HEK293 (cell line): Measurements from ENCODE around the gene RANBP10.
"Not testable (repeated sequence)": the region's sequence is repeated elsewhere in the genome, so short reads cannot be mapped to it uniquely, and the experiment has no call there.

Experiments used
- HOXD13 ChIP-seq: sonication (generic); formaldehyde crosslinking; IDR thresholded peaks from 2 replicates; pipeline ENCODE4 v1.8.0; 2022; ENCODE audit warnings: missing genetic modification reagents, borderline replicate concordance
- RBAK ChIP-seq: fragments of 450-650 bp; formaldehyde crosslinking; IDR thresholded peaks from 2 replicates; pipeline ENCODE4 v1.5.1; 2016; ENCODE audit warnings: missing biosample characterization, missing genetic modification characterization
- ZBTB20 ChIP-seq: fragments of 450-650 bp; formaldehyde crosslinking; IDR thresholded peaks from 2 replicates; pipeline ENCODE4 v1.5.1; 2016; ENCODE audit warnings: missing biosample characterization, missing genetic modification characterization
- ZFP69B ChIP-seq: fragments of 450-650 bp; formaldehyde crosslinking; IDR thresholded peaks from 2 replicates; pipeline ENCODE4 v1.5.1; 2016; ENCODE audit warnings: missing biosample characterization, missing genetic modification characterization
- ZNF10 ChIP-seq: fragments of 450-650 bp; formaldehyde crosslinking; IDR thresholded peaks from 2 replicates; pipeline ENCODE4 v1.5.1; 2017; ENCODE audit warnings: missing biosample characterization, missing genetic modification characterization
- ZNF239 ChIP-seq: fragments of 450-650 bp; formaldehyde crosslinking; IDR thresholded peaks from 2 replicates; pipeline ENCODE4 v1.5.1; 2016; ENCODE audit warnings: missing biosample characterization, missing genetic modification characterization
- ZNF24 ChIP-seq: fragments of 450-650 bp; formaldehyde crosslinking; IDR thresholded peaks from 2 replicates; pipeline ENCODE4 v1.5.1; 2016; ENCODE audit warnings: missing biosample characterization, missing genetic modification characterization
- ZNF274 ChIP-seq, 2 experiments: fragments of 200-500 bp in 1 of 2; fragments of 450-650 bp in 1 of 2; sonication (Bioruptor generic) in 1 of 2; formaldehyde crosslinking in 1 of 2; IDR thresholded peaks; 2 replicates each; pipeline versions ENCODE4 v1.5.1 to v1.6.1; 2014 to 2016; ENCODE audit warnings: borderline replicate concordance in 1 of 2, inconsistent platforms in 1 of 2, low read length in 1 of 2, missing biosample characterization in 1 of 2, missing genetic modification characterization in 1 of 2
- ZNF530 ChIP-seq: fragments of 450-650 bp; formaldehyde crosslinking; IDR thresholded peaks from 2 replicates; pipeline ENCODE4 v1.5.1; 2016; ENCODE audit warnings: low read depth, missing biosample characterization, missing genetic modification characterization
- ZNF548 ChIP-seq: fragments of 450-650 bp; formaldehyde crosslinking; IDR thresholded peaks from 2 replicates; pipeline ENCODE4 v1.5.1; 2016; ENCODE audit warnings: missing biosample characterization, missing genetic modification characterization
- ZNF707 ChIP-seq: fragments of 450-650 bp; formaldehyde crosslinking; IDR thresholded peaks from 2 replicates; pipeline ENCODE4 v1.5.1; 2016; ENCODE audit warnings: missing biosample characterization, missing genetic modification characterization
- ZNF777 ChIP-seq: fragments of 450-650 bp; formaldehyde crosslinking; IDR thresholded peaks from 2 replicates; pipeline ENCODE4 v1.5.1; 2017; ENCODE audit warnings: missing biosample characterization, missing genetic modification characterization, borderline replicate concordance
- TF ChIP-seq, protein P1 (sequence below): fragments of 450-650 bp; formaldehyde crosslinking; IDR thresholded peaks from 2 replicates; pipeline ENCODE4 v1.5.1; 2016; ENCODE audit warnings: missing biosample characterization, missing genetic modification characterization

DNA sequence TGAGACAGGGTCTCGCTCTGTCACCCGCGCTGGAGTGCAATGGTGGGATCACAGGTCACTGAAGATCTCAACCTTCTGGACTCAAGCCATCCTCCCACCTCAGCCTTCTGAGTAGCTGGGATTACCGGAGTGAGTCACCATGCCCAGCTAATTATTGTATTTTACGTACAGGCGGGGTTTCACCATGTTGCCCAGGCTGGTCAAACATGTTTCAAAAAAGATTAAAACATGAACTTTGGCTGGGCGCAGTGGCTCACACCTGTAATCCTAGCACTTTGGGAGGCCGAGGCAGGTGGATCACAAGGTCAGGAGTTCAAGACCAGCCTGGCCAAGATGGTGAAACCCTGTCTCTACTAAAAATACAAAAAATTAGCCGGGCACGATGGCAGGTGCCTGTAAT, 30.8 kb upstream of the RANBP10 start:
- TF ChIP-seq, protein P1, sequence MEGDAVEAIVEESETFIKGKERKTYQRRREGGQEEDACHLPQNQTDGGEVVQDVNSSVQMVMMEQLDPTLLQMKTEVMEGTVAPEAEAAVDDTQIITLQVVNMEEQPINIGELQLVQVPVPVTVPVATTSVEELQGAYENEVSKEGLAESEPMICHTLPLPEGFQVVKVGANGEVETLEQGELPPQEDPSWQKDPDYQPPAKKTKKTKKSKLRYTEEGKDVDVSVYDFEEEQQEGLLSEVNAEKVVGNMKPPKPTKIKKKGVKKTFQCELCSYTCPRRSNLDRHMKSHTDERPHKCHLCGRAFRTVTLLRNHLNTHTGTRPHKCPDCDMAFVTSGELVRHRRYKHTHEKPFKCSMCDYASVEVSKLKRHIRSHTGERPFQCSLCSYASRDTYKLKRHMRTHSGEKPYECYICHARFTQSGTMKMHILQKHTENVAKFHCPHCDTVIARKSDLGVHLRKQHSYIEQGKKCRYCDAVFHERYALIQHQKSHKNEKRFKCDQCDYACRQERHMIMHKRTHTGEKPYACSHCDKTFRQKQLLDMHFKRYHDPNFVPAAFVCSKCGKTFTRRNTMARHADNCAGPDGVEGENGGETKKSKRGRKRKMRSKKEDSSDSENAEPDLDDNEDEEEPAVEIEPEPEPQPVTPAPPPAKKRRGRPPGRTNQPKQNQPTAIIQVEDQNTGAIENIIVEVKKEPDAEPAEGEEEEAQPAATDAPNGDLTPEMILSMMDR (tag by site-specific recombination), result not testable (repeated sequence)
- TF ChIP-seq ZNF777 (tag by site-specific recombination); ZNF530 (tag by site-specific recombination); ZNF707; ZFP69B (tag by site-specific recombination); HOXD13 (CRISPR knock-in tag); ZNF239 (tag by site-specific recombination); ZNF548; ZNF24 (tag by site-specific recombination); RBAK (tag by site-specific recombination); ZNF10 (tag by site-specific recombination); ZBTB20 (tag by site-specific recombination); ZNF274 (IDR thresholded peaks at IDR 0.05; ENCODE audit: low read length); ZNF274 (tag by site-specific recombination; IDR thresholded peaks at IDR 0.05; ENCODE audit: borderline replicate concordance): not testable (repeated sequence)
